Activated T-cell treated with anti-CD3 and anti-CD28 coated beads, Interleukin-2, amount 50 U/mL, for 4 hours (primary cell): Measurements from ENCODE around the gene ATP6V0E2. TPM values are rescaled to one million over a fixed set of nuclear protein-coding genes. Genes with fewer than 3 reads are reported as not detected.
"Not testable (repeated sequence)": the region's sequence is repeated elsewhere in the genome, so short reads cannot be mapped to it uniquely, and the experiment has no call there.

Experiments
- ATAC-seq, 2 donors: fragments of 200-7000 bp; cut with Tn5 transposase; one replicate each; pipeline ENCODE4 v1.10.0; 2021
- DNase-seq: peaks from one replicate; pipeline ENCODE4 v3.0.0-alpha.2; 2020
- H3K27me3 Mint-ChIP-seq: one replicate; pipeline ENCODE4 v1.8.0; 2021; ENCODE audit warnings: low read depth, mixed read lengths
- H3K36me3 Mint-ChIP-seq: one replicate; pipeline ENCODE4 v1.8.0; 2022; ENCODE audit warnings: mixed read lengths; ENCODE audit not compliant: insufficient read depth
- H3K4me1 Mint-ChIP-seq: one replicate; pipeline ENCODE4 v1.8.0; 2021; ENCODE audit warnings: low read depth, mixed read lengths
- H3K4me3 Mint-ChIP-seq: one replicate; pipeline ENCODE4 v1.8.0; 2021; ENCODE audit warnings: mild to moderate bottlenecking, moderate library complexity, mixed read lengths
- H3K9me3 Mint-ChIP-seq: one replicate; pipeline ENCODE4 v1.8.0; 2021; ENCODE audit warnings: mixed read lengths
- total RNA-seq, 3 donors: library from RNA; stranded (reverse); gene quantifications; one replicate each; pipeline ENCODE4 v1.2.1, GENCODE V29; 2021

ATP6V0E2 gene
- total RNA-seq, 3 donors from 2014 or later: 36.8 to 43.2 (median 42.5) TPM

GRCh38 chr7:149885191-149886017, 11.6 kb downstream of the ATP6V0E2 start:
- ATAC-seq (no peak), DNase-seq (no peak)
- Mint-ChIP-seq H3K36me3 (peaks cover 12% of the 10 kb centered on the region), H3K4me1 (peaks cover 11% of the 10 kb centered on the region), H3K4me3 (no peak overlapping the region), H3K27me3 (no peaks in the 10 kb centered on the region), H3K9me3 (no peaks in the 10 kb centered on the region)

DNA sequence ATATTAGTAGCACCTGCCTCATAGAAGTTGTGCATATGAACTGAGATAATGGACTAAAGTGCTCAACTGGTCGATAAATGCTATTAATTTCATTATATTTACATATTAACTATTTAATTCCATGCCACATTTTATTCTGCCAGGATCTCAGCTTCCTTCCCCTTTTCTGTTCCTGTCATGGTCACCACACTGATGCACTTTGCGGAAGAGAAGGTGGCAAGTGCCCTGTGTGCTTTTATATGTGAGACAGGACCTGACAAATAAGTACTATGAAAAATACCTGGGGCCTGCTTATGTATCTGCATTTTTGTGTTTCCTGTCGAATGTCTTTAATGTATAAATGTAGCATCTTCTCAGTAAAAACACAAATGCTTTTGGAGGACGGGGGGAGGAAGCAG, 12.2 kb downstream of the ATP6V0E2 start:
- no peaks in the 10 kb centered on the region for H3K9me3 Mint-ChIP-seq
- ATAC-seq: no peak
- peaks cover 12% of the 10 kb centered on the region for H3K36me3 Mint-ChIP-seq
- peaks cover 11% of the 10 kb centered on the region for H3K4me1 Mint-ChIP-seq
- H3K4me3 Mint-ChIP-seq: no peak overlapping the region
- no peaks in the 10 kb centered on the region for H3K27me3 Mint-ChIP-seq
- DNase-seq: no peak

- no peaks in the 10 kb centered on the region for H3K27me3 Mint-ChIP-seq
Observed at GRCh38 chr7:149887311-149887710, 13.5 kb downstream of the ATP6V0E2 start.

DNA sequence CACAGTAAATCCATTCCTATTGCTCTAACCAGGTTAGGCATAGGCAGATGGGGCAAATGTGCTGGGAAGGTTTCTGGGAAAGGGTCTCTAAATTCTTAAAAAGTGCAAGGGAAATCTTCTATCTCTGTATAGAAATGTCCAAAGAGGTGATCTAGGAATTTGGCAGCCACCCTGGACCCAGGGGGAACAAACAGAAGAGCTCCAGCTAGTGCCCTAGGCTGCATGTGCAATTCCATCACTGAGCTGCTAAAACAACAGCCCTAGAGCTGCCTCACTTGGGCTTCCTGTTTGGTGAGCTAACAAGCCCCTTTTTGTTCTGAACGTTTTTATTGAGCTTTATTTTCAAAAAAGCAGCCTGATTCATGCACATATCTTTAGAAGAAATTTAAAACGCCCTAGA, 16.9 kb downstream of the ATP6V0E2 start:
- not testable (repeated sequence) for DNase-seq, H3K27me3 Mint-ChIP-seq, H3K4me1 Mint-ChIP-seq, ATAC-seq, H3K9me3 Mint-ChIP-seq, H3K4me3 Mint-ChIP-seq
- H3K36me3 Mint-ChIP-seq: peaks cover 14% of the 10 kb centered on the region

More at GRCh38 chr7:149887311-149887710, 13.5 kb downstream of the ATP6V0E2 start:
- Mint-ChIP-seq H3K4me3 (no peak overlapping the region), H3K9me3 (no peaks in the 10 kb centered on the region), H3K36me3 (peaks cover 12% of the 10 kb centered on the region), H3K4me1 (peaks cover 11% of the 10 kb centered on the region)
- no peak for DNase-seq
- no peak for ATAC-seq

DNA sequence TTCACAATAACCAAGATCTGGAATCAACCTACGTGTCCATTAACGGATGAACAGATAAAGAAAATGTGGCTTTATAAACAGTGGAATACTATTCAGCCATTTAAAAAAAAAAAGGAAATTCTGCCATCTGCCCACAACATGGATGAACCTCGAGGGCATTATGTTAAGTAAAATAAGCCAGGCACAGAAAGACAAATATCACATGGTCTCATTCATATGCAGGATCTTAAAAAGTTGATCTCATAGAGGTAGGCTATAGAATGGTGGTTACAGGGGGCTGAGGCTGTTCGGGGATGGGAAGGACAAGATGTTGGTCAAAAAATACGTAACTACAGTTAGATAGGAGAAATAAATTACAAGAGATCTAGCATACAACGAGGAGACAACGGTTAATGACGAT, 21.2 kb downstream of the ATP6V0E2 start:
- not testable (repeated sequence) for H3K36me3 Mint-ChIP-seq, DNase-seq, H3K4me1 Mint-ChIP-seq, H3K4me3 Mint-ChIP-seq, ATAC-seq, H3K27me3 Mint-ChIP-seq, H3K9me3 Mint-ChIP-seq

- not testable (repeated sequence) for H3K4me3 Mint-ChIP-seq, H3K9me3 Mint-ChIP-seq, DNase-seq, ATAC-seq, H3K36me3 Mint-ChIP-seq, H3K27me3 Mint-ChIP-seq, H3K4me1 Mint-ChIP-seq
Observed at GRCh38 chr7:149907776-149908376, 34.1 kb downstream of the ATP6V0E2 start.

DNA sequence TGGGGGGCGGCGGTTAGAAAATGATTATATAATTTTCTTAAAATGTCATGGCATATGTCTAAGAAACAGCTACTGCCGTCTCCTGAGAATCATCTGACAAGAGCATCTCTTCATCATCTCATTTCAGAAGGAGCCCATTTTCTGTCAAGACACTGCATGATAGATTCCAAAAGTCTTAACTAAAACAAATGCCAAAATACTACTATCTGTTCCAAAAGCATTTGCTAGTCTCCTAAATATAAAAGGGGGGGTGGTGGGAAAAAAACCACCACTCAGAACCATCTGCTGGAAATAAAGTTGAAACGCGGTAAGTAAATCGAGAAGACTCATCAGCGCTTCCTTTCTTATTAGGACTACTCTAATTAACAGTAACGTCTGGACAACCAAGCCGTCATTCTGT, 36.5 kb downstream of the ATP6V0E2 start:
- H3K36me3 Mint-ChIP-seq, H3K27me3 Mint-ChIP-seq: not testable (repeated sequence)

DNA sequence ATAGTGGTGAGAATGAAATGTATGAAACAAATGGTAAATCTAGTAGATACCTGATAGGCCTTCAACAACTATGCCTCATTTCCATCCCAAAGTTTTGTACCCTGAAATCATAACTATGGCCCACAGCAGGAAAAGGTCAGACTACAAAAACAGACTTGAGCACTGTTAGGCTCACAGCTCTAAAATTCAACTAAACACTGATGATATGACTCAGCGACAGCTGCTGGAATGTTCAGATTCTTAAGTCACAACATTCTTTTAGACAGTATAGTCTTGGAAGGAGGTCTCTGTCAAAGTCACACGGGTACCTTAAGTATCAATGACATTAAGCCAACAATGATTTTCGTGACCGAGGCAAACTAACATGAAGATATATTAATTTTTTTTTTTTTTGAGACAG, 38.4 kb downstream of the ATP6V0E2 start:
- not testable (repeated sequence) for H3K4me1 Mint-ChIP-seq, DNase-seq, H3K36me3 Mint-ChIP-seq, ATAC-seq, H3K4me3 Mint-ChIP-seq, H3K9me3 Mint-ChIP-seq, H3K27me3 Mint-ChIP-seq

More for the DNA sequence above, 36.5 kb downstream of the ATP6V0E2 start:
- not testable (repeated sequence) for ATAC-seq, H3K4me3 Mint-ChIP-seq, H3K4me1 Mint-ChIP-seq, H3K9me3 Mint-ChIP-seq, DNase-seq

- H3K9me3 Mint-ChIP-seq, ATAC-seq, H3K36me3 Mint-ChIP-seq, H3K4me1 Mint-ChIP-seq, H3K4me3 Mint-ChIP-seq, H3K27me3 Mint-ChIP-seq, DNase-seq: not testable (repeated sequence)
Observed at GRCh38 chr7:149926414-149926813, 52.6 kb downstream of the ATP6V0E2 start.

Other genes with a start within 250 kb of the ATP6V0E2 start
- gene ZNF467, start 100.4 kb upstream of the ATP6V0E2 start, total RNA-seq: under 1 TPM; 0.08 to 0.18 (median 0.16) TPM
- 1 to 10 TPM; 5.4 to 9.4 (median 7.4) TPM for gene ZNF862, start 35.6 kb upstream of the ATP6V0E2 start, total RNA-seq